Brain pericyte (primary cell): ENCODE results near the gene ITFG2.
A peak's percentile ranks its signal among the peaks of the same experiment; 100 is the strongest.
"Not testable (repeated sequence)": the region's sequence is repeated elsewhere in the genome, so short reads cannot be mapped to it uniquely, and the experiment has no call there.

Source experiments
- DNase-seq: peaks from one replicate; pipeline ENCODE4 v3.0.0-alpha.2; 2012; ENCODE audit warnings: low read depth, low spot score

The ITFG2 gene

DNA sequence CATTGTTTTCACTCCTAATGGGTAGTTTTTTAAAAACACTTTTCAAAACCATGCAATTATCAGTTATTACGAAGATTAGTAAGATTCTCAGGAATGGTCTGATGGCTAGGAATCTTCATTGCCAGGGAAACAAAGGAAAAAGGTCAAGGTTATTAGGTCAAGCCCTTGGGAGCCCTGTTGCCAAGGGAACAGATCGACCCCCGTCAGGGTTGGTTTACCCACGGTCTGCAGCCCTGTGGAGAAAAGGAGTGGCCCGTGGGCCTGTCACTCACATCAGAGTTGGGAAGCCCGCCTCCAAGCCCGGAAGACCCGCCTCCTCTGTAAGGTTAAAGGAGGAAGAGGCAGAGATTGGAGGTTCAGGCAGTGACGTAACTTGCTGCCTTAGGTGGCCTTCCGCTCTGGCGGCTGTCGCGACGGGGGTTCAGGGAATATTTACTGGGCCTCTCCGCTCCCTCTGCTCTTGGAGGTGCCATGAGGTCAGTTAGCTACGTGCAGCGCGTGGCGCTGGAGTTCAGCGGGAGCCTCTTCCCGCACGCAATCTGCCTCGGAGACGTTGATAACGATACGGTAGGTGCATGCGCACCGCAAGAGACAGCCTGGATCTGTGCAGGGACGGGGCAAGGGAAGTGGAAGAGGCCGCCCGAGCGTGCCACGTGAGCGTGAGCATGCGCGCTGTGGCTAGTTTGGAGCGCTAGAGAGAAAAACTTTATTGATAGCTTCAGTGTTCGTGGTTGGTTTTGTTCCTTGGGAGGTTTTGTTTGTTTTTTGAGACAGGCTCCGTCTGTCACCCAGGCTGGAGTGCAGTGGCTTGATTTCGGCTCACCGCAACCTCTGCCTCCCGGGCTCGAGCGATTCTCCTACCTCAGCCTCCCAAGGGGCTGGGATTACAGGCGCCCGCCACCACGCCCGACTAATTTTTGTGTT lies at the start of gene ITFG2:
Gene ITFG2, plus strand, starts transcription at position 379 of the 924 bp plus-strand sequence. Its CDS starts 93 bp downstream, at position 472.
- peak; percentile 94 for DNase-seq

DNA sequence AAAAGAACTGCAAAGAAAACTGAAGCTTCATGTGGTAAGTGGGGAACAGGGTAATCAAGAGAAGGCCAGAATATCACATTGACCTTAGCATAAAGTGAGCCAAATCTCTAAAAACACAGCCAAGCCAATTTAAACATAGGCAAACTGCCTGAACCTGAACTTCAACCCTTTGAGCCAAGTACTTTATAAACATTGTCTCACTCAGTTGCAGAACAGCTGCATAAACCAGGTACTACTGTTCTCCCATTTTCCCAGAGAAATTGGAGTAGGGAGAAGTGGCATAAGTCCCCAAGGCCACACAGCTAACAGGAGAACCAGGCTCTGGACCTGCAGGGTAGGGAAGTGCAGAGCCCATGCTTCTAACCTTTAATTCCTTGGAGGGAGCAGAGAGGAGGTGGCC lies 48.1 kb upstream of the ITFG2 start:
- DNase-seq, result no peak

DNA sequence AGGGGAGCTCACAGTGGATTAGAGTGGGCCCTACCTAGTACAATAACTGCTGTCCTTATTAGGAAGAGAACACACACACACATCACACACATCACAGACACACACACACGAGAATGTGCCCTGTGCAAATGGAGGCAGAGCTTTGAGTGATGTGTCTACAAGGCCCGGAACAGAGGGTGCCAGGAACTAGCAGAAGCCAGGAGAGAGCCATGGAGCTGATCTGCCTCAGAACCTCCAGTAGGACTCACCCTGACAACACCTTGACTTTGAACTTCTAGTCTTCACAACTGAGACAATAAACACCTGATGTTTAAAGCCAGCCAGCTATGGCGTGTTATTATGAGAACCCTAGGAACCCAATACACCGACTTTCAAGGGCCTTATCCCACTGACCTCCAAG lies 47.4 kb upstream of the ITFG2 start:
- DNase-seq, result no peak

DNA sequence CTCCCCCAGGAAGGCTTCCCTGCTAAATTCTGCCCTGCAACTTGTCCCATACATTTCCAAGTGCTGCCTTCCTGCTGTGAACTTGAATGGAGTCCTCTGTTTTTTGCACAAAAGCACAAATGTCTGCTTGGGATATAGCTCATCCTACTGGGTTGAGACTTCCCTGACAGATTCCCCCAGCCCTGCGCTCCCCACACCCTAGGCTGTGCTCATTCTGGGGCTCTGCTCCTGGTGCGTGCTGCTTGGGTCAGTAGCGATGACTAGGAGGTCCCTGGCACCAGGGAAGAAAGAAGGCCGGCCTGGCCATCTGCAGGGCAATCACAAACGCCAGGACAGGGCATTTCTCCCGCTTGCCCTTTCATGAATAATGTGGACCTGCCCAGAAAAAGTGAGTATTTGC lies 46.9 kb upstream of the ITFG2 start:
- DNase-seq, result no peak

DNA sequence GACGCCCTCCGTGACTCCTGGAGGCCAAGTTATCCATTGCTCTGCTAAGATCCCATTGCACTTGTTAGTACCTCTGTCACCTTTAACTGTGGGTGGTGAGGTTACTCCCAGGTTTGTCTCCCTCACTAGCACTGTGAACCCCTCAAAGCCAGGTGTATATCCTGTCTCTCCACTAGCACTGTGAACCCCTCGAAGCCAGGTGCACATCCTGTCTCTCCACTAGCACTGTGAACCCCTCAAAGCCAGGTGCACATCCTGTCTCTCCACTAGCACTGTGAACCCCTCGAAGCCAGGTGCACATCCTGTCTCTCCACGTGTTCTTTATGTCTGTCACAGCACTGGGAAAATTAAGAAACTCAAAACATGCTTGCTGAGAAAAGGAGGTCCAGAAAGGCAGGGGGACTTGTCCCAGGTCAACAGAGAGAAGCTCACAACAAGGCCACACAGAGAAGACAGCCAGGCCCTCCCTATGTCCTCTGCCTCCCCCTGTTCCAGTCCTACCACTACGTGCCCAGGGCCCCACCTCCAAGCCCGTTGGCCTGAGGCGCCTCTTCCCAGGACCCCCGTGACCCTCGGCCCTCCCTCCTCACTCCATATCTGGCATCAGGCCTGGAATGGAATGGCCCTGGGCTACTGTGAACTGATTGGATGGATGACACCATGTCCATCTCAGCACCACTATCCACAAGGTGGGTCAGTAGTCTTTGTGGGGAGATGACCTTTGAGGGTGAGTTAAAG lies 44.1 kb upstream of the ITFG2 start:
- DNase-seq, result no peak

DNA sequence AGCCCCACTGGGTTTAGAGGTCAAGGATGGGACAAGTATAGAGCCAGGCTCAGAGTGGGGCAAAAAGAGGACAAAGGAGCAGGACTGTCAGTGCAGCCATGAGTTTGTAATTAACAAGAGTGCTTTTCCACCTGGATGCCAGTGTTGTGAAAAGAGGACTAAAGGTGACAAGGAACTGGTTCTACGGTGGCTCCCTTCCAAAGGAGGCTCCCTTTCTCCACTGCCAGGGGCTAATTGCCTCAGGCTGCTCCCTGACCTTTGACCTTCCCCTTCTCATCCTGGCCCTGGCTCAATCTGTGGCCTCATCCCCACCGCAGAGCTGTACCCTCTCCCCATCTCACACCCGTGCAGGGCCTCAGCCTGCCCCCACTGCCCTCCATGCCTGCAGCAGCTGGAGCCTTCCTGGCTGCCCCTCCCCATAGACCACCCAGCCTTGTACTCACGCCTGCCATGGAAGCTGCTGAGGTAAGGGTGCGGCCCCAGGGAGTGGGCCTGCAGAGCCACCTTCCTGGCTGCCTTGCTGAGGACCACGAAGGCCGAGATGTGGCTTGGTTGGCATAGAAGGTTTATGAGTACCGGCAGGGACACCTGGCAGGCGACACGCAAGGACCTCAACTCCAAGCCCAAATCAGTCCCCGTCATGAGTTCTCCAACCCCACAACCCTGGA lies 42.5 kb upstream of the ITFG2 start:
- no peak for DNase-seq

DNA sequence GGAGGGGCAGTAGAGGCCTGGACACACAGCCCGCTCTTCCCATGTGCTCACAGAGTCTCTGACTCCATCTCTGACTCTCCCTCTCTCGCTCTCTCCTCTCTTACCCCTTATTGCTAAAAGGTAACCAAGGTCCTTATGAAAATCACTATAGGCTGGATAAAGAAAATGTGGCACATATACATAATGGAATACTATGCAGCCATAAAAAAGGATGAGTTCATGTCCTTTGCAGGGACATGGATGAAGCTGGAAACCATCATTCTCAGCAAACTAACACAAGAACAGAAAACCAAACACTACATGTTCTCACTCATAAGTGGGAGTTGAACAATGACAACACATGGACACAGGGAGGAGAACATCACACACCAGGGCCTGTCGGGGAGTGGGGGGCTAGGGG lies 41.9 kb upstream of the ITFG2 start:
- not testable (repeated sequence) for DNase-seq

DNA sequence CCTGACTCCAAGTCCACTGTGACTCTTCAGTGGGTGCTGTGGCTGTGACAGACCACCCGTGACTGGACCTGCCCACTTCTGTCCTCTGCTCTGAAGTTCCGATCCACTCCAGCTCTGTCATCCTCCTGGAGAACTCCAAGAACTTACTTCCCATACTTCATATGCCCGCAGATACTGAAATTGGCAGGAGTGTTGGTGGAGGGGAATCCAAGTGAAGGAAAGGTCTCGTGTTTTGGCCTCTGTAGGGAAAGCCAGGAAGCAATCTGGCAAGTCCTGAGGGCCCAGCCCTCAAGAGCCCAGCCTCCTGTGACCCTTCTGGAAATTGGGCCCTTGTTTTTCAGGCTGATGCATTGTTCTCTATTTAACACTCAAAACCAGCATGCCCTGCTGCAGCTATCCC lies 40.1 kb upstream of the ITFG2 start:
- DNase-seq, result no peak

DNA sequence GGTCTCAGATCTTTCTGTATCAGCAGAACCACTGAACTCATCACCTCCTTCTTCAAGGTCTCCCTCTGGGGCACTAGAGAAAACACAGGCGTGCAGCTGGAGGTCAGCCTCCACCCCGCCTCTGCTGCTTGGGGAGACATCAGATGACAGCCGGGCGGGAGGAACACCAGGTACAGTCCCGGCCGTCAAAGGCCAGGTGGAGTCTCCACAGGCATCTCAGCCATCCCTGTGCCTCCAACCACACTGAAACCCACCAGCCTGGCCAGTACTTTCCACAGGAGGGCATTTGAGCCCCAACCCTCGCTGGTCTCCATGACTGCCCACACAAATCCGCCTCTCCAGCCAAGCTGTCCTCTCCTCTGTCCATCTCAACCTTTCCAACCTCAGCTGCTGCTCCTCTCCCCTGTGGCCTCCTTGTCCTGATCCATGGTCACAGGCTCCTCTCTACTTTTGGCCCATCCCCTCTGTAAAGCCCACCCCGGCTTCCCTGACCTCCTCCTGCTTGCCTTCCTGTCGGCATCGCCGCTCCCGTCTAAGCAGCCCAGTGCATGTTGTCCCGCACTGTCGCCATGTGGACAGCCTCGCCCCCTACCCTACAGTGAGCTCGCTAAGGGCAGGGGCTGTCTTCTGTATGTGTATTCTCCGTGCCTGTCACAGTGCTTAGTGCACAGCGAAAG lies 39.1 kb upstream of the ITFG2 start:
- no peak for DNase-seq

DNA sequence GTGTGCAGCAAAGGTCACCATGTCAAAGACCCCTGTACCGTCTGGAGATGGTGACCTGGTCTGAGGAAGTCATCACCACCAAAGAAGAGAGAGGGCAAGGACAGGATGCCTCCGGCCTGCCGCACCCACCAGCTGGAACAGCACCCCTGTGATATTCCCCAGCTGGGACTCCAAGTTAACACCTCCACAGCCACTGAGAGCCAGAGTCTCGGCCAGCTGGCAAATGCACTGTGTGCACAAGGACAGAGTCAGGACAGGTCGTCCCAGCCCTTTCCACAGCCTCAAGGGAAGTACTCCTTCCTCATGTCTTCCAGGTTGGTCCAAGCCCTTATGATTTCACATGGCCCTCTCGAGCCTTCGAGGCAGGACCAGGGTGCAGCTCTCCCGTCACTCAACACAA lies 37.0 kb upstream of the ITFG2 start:
- DNase-seq, result no peak

DNA sequence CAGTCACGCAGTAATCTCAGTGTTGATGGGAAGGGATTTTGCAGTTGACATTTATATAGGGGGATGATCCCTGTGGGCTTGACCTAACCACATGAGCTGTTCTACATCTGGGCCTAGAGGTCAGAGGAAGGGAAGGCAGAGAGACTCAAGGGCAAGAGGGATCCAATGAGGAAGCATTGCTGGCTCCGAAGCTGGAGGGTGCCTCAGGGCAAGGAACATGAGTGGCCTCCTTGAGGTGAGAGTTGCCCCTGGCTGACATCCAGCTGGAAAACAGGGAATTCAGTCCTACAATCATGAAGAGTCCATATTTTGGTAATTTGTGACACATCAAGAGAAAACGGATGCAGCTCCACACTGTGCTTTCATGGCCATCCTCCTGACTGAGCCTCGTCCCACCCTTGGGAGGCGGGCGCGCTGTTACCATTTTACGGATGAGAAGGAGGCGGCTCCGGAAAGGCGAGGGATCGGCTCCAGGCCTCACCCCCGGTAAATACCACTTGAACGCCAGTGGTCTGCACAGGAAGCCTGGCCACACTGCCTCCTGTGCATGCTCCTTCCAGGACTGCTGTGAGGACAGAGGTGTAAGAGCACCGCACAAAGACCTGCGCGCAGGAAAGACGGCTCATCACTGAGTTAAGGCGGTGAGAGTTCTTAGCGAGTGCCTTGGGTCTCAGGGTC lies 36.2 kb upstream of the ITFG2 start:
- DNase-seq, result no peak

DNA sequence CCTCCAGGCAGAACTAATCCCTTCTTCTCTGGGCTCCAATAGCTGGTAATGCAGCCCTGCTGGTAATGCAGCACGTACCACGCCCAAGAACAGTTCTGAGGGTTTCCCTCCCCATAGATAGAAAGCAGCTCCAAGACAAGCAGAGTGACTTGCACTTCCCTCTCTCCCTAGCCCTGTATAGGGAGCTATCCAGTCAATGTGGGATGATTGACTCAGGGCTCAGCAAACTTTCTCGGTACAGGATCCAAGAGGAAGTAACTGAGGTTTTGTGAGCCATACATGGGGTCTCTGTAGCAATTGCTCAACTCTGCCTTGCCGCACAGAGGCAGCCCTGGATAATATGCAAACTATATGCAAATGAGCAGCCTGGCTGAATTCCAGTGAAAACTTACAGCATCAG lies 33.2 kb upstream of the ITFG2 start:
- DNase-seq, result no peak

DNA sequence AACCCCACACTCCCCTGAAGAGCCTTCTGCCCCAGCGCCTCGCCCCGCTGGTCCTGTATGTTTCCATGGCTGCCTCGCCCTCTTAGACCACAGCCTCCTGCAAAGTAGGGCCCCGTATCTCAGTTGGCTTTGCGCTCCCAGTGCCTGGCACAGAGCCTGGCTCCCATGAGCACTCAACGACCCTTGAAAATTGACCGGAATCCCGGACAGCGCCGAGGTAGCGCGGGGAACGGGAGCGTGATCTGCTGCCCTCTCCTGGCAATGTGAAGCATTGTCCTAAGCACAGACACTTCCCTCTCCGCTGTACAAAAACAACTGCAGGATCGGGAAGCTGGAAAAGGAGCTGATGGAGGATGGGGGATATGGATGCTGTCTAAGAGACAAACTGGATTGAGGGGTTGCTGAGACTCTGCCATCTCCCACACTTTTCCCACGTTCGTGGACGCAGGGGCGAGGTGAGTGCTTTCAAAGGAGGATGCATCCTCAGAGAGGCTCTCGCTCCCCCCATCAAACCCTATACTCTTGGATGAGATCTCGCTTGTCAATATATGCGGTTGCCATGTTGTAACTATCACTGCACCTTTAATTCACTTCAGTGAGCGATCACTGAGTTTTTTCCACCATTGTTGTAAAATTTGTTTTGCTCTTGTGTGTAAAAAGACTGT lies 28.4 kb upstream of the ITFG2 start:
- DNase-seq, result no peak

DNA sequence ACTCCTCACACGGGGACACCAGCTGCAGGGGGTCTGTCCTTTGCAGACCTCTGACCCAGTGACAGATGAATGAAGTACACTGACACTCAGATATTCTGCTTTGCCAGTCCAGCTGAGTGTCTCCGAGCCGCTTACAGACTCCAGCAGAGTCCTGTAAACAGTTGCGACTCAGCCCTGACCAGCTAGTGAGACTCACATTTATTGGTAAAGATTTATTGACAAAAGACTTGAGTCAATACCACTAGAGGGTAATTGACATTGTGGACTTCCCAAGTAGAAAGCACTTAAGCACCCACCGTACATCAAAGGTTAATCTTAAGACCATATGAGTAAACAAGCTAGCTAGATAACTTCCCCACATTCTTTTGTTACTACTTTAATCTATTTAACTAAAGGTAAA lies 27.5 kb upstream of the ITFG2 start:
- no peak for DNase-seq

DNA sequence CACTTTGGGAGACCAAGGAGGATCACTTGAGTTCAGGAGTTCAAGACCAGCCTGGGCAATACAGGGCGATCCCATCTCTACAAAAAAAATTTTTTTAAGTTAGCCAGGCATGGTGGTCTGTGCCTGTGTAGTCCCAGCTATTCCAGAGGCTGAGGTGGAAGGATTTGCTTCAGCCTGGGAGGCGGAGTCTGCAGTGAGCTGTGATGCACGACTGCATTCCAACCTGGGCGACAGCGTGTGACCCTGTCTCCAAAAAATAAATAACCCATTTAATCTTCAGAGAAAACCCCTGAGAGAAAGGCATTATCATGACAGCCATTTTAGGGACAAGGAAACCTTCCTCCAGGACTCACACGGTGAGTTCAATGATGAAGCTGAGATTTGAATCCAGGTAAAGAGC lies 21.4 kb upstream of the ITFG2 start:
- DNase-seq, result no peak

DNA sequence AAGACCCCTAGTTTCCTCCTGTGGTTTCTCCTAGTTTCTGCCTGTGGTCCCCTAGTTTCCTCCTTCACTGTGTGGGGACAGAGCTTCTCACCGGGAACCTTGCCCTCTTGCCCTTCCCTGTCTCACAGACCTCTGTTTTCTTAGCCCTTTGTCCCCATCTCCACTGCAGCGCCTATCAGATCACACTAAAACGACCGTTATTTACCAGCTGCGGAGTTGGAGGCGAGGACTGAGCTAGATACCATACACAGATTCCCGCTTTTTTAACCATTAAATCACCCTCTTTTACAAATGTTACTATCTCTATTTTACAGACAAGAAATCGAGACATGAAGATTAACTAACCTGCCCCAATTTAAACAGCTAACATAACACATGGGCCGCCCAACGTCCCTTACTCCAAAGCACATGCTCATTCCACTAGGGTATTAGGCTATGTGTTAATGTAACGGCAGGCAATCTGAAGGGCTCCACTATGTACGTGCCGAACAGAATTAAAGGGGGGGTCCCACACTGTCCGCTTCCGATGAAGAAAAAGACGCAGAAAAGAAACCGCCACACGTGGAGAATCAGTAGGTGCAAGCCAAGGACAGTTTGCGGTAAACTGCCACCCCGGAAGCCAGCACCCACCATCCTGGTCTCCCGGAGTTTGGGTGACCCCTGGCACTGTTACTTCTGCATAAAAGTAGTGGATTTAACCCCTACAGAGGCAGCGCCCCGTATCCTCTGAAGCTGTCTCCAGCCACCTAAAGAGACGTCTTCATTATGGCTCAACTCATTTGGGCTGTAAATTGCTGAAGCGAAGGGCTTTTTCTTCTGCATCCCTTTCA lies 19.6 kb upstream of the ITFG2 start:
- DNase-seq, result no peak

DNA sequence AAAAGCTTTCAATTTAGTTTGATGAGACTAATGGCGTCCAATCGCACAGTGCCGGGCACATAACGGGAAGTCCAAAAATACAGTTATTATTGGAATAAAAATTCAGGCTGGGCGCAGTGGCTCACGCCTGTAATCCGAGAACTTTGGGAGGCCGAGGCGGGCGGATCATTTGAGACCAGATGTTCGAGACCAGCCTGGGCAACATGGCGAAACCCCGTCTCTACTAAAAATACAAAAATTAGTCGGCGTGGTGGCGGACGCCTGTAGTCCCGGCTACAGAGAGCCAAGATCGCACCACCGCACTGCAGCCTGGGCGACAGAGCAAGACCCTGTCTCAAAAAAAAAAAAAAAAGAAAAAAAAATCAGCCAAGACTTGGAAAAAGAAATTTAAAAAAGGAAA lies 18.9 kb upstream of the ITFG2 start:
- no peak for DNase-seq

DNA sequence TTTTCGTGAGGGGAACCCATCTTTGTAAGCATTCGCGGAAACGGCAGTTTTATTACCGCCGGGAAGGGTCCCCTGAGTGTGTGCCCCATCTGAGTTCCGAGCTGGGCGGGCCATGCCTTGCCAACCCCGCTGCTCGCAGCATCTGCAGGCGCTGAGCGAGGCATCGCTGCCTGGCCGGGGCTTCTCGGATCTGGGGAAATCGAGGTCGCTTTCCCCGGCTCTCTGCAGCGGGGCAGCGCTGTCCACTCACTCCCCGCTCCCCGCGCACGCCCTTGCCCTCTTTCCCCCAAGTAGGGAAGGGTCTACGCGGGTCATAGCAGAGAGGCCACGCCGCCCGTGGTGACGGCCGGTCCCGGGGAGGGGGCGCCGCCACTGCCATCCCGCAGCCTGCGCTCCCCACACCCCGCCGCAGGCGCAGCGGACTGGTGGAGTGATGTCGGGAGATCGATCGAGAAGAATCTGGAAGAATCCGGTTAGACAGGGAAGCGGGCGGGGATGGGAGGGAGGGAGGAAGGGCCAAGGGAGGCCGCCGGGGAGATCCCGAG lies 18.2 kb upstream of the ITFG2 start:
- DNase-seq, result no peak

DNA sequence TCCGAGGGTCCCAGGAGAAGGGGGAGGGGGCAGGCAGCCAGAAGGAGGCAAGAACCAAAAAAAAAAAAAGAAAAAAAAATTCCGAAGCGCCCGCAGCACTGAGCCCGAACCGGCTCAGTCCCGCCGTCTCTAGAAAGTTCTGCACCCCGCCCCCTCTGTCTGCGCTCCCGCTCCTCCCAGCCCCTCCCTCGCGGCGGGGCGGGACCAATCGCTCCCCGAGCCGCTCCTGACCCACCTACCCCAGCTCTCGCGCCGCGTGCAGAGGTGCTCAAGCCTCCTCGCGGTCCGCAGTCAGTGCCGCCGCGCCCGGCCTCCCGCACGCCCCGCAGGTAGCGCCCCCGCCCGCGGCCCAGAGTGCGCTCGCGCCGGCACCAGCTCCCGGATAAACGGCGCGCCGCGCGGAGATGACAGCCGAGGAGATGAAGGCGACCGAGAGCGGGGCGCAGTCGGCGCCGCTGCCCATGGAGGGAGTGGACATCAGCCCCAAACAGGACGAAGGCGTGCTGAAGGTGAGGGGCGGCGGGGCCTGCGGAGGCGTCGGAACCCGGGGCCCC lies 17.7 kb upstream of the ITFG2 start, which contains the start of gene FKBP4:
Gene FKBP4, plus strand, starts transcription at position 235 of the 554 bp plus-strand sequence. Its CDS starts 170 bp downstream, at position 405.
- no peak for DNase-seq
